GM19023 (cell line): Measurements from ENCODE around the gene TECPR1.

Experiments
- ATAC-seq: cut with Tn5 transposase; IDR thresholded peaks from one replicate; pipeline ENCODE4 v1.9.1; 2021; ENCODE audit warnings: mild to moderate bottlenecking, moderate library complexity; ENCODE audit not compliant: unreplicated experiment

The TECPR1 gene

GRCh38 chr7:98230746-98231471 lies 21.1 kb downstream of the TECPR1 start:
- no peak for ATAC-seq

GRCh38 chr7:98229991-98230745 lies 21.9 kb downstream of the TECPR1 start:
- ATAC-seq = no peak

GRCh38 chr7:98229441-98229840 lies 22.6 kb downstream of the TECPR1 start:
- no peak for ATAC-seq

- ATAC-seq = no peak
Observed at GRCh38 chr7:98228801-98229200, 23.2 kb downstream of the TECPR1 start.

GRCh38 chr7:98227939-98228338 lies 24.1 kb downstream of the TECPR1 start:
- ATAC-seq = no peak

GRCh38 chr7:98225913-98226614 lies 26.0 kb downstream of the TECPR1 start:
- no peak for ATAC-seq

- no peak for ATAC-seq
Observed at GRCh38 chr7:98224701-98225181, 27.3 kb downstream of the TECPR1 start.

- no peak for ATAC-seq
Observed at GRCh38 chr7:98223898-98224700, 27.9 kb downstream of the TECPR1 start.

GRCh38 chr7:98223351-98223897 lies 28.6 kb downstream of the TECPR1 start:
- no peak for ATAC-seq

GRCh38 chr7:98222533-98223195 lies 29.4 kb downstream of the TECPR1 start:
- no peak for ATAC-seq

- ATAC-seq = no peak
Observed at GRCh38 chr7:98221611-98222532, 30.2 kb downstream of the TECPR1 start.

- peak; percentile 15 for ATAC-seq
Observed at GRCh38 chr7:98219382-98219781, 32.6 kb downstream of the TECPR1 start.

- ATAC-seq = no peak
Observed at GRCh38 chr7:98217623-98218582, 34.1 kb downstream of the TECPR1 start.

- ATAC-seq = no peak
Observed at GRCh38 chr7:98216941-98217622, 35.0 kb downstream of the TECPR1 start.

GRCh38 chr7:98215561-98216495 lies 36.2 kb downstream of the TECPR1 start:
- no peak for ATAC-seq

GRCh38 chr7:98214811-98215321 lies 37.2 kb downstream of the TECPR1 start:
- no peak for ATAC-seq
